GM19238 (cell line): Measurements from ENCODE around the gene ALDH7A1.
"Not testable (repeated sequence)": the region's sequence is repeated elsewhere in the genome, so short reads cannot be mapped to it uniquely, and the experiment has no call there.

Experiments used
- DNase-seq: peaks from one replicate; pipeline ENCODE4 v3.0.0; 2011; ENCODE audit warnings: low spot score; ENCODE audit not compliant: insufficient read length

ALDH7A1 gene

DNA sequence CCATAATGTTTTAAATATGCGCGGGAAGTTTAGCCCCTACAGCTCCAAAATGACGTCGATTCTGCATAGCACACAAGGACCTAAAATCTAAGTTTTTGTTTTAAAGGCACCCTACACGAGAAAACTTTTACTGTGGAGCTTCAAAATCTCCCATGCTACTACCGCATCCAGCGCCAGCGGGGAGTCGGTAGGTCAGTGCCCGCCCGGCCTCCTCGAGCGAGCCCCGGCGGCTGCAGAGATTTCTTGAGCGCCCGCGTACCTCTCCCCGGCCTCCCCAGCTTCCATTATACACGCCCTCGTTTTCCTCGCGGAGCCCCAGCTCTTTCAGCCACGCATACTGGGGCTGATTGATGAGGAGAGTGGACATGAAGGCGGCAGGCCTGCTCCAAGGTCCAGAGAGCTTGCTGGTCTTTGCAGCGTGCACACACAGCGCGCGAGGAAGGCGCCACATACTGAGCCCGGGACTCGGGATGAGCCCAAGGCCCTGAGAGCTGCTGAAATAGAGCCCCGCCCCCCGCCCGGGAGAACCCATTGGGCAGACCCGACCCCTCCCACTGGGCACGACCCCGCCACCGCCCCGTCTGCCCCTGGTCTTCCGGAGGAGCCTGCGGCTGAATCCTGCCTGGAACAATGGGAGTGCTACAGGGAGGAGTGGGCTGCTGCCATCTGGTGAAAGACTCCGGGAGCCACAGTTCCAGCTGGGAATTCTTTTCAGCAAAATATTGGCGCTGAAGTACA lies at the start of gene ALDH7A1:
TSS of gene ALDH7A1 (minus strand) at position 472 of the 738 bp plus-strand sequence. CDS start at position 451, 21 bp downstream.
- peak; percentile 59 for DNase-seq

DNA sequence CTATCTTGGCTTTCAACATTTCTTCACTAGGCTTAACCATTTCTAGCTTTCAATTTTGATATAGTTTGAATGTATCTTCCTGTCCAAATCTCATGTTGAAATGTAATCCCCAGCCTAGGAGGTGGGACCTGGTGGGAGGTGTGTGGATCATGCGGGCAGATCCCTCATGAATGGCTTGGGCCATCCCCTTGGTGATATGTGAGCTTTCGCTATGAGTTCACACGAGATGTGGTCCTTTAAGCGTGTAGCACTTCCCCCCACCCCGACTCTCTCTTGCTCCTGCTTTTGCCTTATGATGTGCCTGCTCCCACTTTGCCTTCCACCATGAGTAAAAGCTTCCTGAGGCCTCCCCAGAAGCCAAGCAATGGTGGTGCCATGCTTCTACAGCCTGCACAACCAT lies 46.4 kb upstream of the ALDH7A1 start:
- no peak for DNase-seq

DNA sequence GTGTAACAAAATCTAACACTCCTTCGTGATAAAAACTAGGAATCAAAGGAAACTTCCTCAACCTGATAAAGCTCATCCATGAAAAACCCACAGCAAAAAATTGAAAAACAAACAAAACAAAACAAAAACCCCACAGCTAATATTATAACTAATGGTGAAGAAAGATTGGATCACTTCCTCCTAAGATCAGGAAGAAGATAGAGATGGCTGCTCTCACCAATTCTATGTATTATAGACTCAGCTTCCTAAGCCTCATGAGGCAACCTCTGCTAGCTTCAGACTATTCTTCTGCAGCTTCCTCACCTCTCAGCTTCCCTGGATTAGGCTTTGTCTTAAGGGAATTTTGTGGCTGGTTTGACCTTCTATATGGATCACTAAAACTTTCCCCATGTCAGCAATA lies 45.8 kb upstream of the ALDH7A1 start:
- no peak for DNase-seq

DNA sequence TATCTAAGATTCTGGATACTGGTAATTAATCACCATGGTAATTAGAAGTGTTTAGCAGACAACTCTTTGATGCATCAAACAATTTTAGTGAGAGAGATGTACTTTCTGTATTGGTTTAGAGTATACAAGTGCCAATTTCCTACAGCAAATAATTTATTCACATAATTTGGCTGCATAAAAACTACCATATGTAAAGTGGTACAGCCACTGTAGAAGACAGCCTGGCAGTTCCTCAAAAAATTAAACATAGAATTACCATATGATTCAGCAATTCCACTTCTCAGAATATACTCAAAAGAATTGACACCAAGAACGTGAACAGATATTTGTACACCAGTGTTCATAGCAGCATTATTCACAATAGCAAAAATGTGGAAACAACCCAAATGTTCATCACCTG lies 41.9 kb upstream of the ALDH7A1 start:
- no peak for DNase-seq

DNA sequence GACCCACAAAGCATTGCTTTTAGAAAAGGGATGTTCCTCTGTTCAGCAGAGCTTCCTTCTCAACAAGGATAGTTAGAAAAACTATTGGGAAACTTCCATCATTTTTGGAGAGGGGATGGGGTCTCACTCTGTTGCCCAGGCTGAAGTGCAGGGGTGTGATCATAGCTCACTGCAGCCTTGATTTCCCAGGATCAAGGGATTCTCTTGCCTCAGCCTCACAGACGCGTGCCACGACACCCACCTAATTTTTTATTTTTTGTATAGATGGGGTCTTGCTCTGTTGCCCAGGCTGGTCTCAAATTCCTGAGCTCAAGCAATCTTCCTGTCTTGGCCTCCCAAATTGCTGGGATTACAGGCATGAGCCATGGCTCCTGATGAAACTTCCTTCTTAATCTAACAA lies 40.6 kb upstream of the ALDH7A1 start:
- DNase-seq = no peak

DNA sequence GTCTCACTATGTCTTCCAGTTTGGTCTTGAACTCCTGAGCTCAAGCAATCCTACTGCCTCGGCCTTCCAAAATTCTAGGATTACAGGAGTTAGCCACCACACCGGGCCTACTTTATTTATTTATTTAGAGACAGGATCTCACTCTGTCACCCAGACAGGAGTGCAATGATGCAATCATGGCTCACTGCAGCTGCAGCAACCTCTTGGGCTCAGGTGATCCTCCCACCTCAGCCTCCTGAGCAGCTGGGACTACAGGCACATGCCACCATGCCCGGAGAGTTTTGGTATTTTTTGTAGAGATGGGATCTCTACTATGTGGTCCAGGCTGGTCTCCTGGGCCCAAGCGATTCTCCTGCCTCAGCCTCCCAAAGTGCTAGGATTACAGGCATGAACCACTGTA lies 38.5 kb upstream of the ALDH7A1 start:
- DNase-seq = no peak

DNA sequence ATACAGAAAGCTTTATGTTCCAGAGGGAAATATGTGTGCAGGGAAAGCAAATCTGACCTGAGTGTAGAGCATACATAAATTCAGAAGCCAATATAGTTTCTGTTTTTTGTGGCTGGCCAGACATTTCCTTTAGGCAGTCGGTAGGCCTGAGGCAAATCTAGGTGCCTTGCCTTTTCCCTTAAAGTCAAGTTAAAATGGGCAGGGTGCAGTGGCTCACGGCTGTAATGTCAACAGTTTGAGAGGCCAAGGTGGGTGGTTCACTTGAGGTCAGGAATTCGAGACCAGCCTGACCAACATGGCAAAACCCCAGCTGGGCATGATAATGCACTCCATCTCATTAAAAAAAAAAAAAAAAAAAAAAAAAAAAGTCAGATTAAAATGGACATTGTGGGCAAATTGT lies 36.9 kb upstream of the ALDH7A1 start:
- no peak for DNase-seq

DNA sequence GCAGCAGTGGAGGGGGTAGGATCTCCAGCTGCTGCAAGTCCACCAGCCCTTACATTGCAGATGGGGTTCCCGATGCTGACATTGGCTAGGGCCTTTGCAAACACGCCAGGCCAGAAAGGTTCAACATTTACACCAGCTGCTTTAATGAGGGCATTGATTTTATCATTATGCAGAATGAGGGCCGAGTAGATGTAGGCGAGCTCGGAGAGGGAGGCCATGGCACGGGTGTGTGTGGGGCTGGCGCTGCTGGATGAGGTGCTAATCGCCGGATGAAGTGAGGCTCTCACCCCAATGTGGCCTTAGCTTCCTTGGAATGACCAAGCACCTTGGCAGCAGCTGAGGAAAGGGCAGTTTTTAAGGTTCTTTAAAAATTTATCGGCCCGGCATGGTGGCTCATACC lies 33.1 kb upstream of the ALDH7A1 start:
- no peak for DNase-seq

DNA sequence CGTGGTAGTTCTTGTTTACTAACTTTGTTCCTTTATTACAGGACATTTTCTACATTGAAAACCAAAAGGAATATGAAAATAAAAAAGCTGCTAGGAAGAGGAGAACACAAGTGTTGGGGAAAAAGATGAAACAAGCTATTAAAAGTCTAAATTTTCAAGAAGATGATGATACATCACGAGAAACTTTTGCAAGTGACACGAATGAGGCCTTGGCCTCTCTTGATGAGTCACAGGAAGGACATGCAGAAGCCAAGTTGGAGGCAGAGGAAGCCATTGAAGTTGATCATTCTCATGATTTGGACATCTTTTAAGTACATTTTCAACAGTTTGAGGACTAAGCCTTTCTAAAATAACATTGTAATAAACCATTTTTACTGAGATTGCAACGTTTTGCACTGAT lies 29.5 kb upstream of the ALDH7A1 start:
- DNase-seq = no peak

DNA sequence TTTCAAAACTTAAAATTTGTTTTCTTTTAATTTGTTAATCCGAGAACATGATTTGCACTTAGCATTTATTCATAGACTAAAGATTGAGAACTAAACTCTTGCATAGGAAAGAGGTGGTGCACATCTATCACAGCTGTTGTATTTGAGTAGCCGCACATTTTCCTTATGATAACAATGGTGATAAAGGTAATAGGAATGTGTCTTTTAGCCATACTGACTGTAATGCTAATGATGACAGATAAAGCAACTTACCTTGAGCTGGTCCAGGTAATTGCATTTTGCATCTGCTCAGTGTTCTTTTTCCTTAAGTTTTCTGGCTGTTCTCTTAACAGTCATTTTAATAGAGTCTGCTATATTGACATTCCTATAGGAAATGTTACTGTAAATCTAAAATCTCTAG lies 24.8 kb upstream of the ALDH7A1 start:
- no peak for DNase-seq

DNA sequence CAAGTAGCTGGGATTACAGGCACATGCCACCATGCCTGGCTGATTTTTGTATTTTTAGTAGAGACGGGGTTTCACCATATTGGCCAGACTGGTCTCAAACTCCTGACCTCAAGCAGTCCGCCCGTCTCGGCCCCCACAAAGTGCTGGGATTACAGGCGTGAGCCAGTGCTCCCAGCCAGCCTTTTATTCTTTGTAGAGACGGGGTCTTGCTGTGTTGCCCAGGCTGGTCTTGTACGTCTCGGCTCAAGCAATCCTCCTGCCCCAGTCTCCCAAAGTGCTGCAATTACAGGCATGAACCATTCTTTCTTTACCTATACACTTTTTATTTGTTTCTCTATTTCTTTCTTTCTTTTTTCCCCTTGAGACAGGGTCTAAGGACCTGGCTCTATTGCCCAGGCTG lies 22.6 kb upstream of the ALDH7A1 start:
- not testable (repeated sequence) for DNase-seq

DNA sequence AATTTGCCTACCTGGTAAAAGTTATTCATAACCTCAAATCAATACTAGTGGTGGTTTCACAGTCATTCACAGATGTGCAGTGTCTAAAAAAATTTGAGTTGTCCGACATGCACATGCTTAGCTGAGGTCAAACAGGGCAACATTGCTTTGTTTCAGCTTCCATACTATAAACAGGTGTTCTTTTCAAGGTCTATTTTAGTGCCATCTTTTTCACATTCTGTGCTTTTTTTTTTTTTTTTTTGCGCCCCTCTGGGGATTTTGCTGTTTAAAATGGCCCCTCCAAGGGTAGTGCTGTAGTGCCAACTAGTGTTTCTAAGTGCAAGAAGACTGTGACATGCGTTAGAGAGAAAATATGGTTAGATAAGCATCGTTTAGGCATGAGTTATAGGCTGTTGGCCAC lies 20.3 kb upstream of the ALDH7A1 start:
- no peak for DNase-seq

DNA sequence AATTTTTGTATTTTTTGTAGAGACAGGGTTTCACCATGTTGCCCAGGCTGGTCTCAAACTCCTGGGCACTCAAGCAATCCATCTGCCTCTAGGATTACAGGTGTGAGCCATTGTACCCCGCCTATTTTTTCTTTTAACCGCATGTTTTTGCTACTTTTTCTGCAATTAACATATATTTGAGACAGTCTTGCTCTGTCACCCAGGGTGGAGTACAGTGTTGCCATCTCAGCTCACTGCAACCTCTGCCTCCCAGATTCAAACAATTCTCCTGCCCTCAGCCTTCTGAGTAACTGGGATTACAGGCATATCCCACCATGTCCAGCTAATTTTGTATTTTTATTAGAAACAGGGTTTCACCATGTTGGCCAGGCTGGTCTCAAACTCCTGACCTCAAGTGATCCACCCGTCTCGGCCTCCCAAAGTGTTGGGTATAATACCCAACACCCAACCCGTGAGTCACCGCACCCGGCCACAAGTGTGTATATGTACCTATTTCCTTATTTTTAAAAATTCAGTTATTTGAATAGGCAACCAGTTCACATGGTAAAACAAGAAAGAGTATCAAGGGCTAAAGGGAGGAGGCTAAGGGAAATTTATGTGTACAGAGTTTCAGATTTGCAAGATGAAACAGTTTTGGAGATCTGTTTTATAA lies 19.0 kb upstream of the ALDH7A1 start:
- no peak for DNase-seq

DNA sequence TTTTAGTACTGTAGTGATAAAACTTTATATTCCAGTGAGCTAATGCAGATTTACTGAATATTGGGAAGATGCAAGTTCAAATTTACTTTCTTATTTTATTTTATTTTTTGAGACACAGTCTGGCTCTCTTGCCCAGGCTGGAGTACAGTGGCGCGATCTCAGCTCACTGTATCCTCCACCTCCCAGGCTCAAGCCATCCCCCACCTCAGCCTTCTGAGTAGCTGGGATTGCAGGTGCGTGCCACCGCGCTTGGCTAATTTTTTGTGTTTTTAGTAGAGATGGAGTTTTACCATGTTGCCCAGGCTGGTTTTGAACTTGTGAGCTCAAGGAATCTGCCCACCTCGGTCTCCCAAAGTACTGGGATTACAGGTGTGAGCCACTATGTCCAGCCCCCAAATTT lies 15.6 kb upstream of the ALDH7A1 start:
- no peak for DNase-seq

DNA sequence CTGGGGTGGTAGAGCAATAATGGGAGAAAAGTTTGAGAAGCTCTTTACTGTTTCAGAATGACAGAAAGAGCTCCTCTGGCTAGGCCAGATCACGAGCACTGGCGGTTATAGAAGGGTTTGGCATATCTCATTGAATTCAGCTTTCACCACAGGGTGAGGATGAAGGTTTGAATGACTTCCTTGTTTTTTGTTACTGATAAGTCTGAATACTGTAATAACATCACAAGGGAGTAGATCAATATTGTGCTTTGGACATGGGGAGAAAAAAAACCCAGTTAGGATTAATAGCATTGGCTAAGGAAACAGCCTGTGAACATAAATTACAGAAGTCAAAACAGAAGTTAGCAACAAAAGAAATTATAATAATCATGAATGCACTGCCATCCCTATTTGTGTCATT lies 15.1 kb upstream of the ALDH7A1 start:
- DNase-seq = no peak

DNA sequence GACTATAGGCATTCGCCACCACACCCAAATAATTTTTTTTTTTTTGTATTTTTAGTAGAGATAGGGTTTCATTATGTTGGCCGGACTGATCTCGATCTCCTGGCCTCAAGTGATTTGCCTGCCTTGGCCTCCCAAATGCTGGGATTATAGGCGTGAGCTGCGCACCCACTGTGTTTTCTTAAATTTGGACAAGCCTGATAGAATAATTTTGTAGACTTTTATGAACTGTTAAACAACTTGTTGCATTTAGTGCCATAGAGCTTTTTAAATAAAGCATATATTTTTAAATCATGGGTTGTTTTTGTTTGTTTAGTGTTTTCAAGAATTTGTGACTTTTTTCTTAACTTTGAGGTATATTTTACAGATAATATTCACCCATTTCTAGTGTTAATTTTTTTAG lies 10.5 kb upstream of the ALDH7A1 start:
- DNase-seq = no peak

DNA sequence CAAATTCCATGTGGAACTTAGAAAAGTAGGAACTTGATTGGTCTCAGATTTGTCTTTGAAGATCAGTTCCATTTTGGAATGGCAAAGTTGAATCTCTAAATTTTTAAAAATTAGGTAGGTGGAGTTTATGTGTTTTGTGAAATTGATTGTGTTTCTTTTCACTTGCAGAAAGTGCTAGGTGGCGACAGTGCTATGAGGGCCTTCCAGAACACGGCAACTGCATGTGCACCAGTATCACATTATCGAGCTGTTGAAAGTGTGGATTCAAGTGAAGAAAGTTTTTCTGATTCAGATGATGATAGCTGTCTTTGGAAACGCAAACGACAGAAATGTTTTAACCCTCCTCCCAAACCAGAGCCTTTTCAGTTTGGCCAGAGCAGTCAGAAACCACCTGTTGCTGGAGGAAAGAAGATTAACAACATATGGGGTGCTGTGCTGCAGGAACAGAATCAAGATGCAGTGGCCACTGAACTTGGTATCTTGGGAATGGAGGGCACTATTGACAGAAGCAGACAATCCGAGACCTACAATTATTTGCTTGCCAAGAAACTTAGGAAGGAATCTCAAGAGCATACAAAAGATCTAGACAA lies 8.5 kb upstream of the ALDH7A1 start:
- DNase-seq = no peak

DNA sequence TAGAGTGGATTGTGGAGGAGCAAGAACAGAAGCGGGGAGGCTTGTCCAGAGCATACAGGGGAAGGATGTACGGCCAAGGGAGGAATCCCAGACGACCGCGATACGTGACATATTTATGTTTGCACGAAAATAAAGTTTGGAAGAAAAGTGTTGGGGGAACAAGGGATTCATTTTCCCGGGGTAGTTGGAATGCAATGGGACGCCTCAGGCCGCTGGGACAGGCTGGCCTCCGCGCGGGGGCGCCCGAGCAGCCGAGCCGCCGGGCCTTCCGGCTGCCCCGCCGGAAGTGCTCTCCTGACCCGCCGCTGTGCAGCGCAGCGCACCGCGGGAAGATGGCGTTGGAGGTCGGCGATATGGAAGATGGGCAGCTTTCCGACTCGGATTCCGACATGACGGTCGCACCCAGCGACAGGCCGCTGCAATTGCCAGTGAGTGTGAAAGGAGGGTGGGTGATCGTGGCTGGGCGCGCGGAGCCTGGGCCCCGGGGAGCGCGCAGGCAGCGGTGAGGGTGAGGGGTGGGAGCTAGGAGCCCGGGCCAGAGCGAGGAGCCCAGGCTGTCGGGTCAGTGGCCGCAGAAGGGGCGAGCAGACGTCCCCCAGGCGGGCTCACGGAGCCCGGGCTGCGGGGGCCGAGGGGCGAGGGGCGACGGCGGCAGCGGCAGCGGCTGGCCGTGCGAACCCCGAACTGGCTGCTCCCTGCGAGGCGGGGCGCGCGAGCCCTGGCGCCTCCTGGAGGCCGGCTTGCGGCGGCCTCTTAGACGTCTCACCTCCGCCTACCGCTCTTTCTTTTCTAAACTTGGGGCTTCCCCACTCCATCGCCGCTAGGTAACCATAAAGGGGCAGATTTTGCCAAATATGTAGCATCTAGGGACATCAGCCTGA lies 5.9 kb upstream of the ALDH7A1 start, which contains the start of gene PHAX:
TSS of gene PHAX (plus strand) at position 317 of the 881 bp plus-strand sequence. CDS start at position 333, 16 bp downstream.
- DNase-seq = peak; percentile 84

DNA sequence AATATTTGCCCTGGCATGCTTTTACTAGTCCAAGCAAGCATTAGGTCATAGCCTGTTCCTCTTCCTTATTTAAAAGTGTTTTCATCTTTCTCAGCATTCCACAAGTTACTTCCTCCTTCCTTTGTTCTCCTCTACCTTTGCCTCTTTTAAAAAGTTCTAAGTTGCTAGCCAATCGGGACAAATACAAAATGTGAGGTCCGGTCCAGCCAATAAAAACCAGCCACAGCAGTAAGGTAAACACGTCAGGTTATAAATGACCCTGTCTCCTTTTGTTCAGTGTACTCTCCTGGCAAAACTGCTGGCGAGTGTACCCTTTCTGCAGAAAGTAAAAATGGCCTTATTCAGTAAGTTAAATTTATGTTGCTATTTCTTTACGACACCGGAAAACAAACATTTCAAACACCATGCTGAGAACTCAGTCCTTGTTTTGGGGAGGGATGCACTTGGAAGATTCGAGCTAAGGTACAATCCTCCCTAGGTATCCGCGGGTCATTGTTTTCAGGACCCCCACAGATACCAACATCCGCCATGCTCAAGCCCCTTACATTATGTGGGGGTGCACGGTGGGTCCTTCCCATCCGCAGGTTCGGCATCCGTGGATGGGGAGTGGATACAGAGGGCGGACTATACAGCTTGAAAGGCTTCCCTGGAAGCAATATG lies 5.1 kb upstream of the ALDH7A1 start:
- DNase-seq = not testable (repeated sequence)

DNA sequence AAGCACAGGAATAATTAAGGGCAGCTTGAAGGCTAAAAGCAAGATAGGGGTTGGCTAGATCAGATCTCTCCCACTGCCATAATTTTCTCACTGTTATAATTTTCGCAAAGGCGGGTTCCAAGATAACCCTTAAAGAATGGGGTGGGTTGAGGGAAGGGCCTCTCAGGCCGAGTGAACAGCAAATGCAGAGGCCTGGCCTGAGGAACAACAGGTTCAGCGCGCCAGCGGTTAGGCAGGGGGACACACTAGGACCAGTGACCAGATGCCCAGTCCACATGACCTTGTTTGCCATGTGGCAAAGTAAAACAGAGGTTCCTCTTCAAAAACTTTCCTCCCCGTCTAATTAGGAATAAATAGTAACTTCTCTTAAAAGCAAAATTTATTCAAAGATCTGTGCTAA lies 4.5 kb upstream of the ALDH7A1 start:
- no peak for DNase-seq

DNA sequence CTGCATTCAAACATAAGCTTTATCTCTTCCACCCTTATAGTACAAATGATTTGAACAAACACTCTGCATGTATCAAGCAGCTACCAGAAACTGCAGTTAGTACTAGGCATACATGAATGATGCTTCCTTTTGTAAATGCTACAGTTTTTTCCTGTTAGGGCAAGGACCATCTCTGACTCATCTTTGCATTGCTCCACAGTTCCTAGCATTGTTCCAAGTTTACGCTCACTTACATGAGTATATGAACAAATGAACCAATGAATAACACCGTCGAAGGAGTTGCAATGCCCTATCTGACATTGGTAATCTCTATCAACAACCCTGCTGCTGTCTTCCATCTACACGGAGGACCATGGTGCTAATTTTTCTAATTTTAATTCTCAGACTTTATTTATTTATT lies 2.1 kb upstream of the ALDH7A1 start:
- DNase-seq = no peak
